Sigmoid colon (tissue), 4 donors: ENCODE data around the gene TEX36.

Experiments used
- CTCF ChIP-seq, 4 experiments: fragments of 450-650 bp in 3 of 4; fragments of 200-600 bp in 1 of 4; IDR thresholded peaks; one replicate each; pipeline ENCODE4 v1.5.1; 2016 to 2019; ENCODE audit warnings: antibody characterized with exemption in 4 of 4, mild to moderate bottlenecking in 3 of 4, moderate library complexity in 2 of 4
- EP300 ChIP-seq, 4 donors: sonication (generic); formaldehyde crosslinking; IDR thresholded peaks; one replicate each; pipeline ENCODE4 v1.6.1; 2017; ENCODE audit warnings: antibody characterized with exemption in 4 of 4
- POLR2A ChIP-seq, 2 donors: fragments of 450-650 bp; IDR thresholded peaks; one replicate each; pipeline ENCODE4 v1.6.1; 2016; ENCODE audit warnings: antibody characterized with exemption in 2 of 2, mild to moderate bottlenecking in 2 of 2, moderate library complexity in 2 of 2
- POLR2AphosphoS5 ChIP-seq, 4 donors: sonication (generic); formaldehyde crosslinking; IDR thresholded peaks; one replicate each; pipeline ENCODE4 v1.6.1; 2017; ENCODE audit warnings: antibody characterized with exemption in 4 of 4

GRCh38 chr10:125625586-125625985, 57.4 kb downstream of the TEX36 start:
- TF ChIP-seq CTCF (IDR thresholded peaks at IDR 0.05) (no peak), EP300 (IDR thresholded peaks at IDR 0.05) (no peak), POLR2AphosphoS5 (IDR thresholded peaks at IDR 0.05) (no peak), POLR2A (IDR thresholded peaks at IDR 0.05) (no peak)
